ENCODE measurements around the gene DEFB113.

DEFB113 gene

DNA sequence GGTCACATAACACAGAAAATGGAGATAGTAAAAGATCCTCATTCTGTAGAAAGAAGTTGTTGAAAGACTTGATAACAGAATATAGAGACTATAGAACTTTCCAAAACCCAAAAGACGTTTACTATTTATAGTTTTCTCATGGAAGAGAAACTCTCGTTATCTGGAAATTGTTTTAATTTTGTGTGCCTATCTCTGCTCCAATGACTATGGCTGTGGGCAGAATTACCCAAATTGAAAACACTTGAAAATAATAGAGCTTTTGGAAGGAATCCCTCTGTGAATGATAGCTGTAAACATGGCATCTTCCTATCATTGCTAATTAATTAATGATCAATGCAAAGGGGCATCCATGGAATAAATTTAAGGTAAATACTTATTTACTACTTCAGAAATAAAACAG is 5.4 kb downstream of the DEFB113 start, which contains the start of gene DEFB114:
TSS of gene DEFB114 (minus strand) at position 101 of the 400 bp plus-strand sequence. CDS start at position 42, 59 bp downstream.
- TF ChIP-seq FOXM1 (IDR thresholded peaks at IDR 0.05; ENCODE audit: borderline replicate concordance) = no peak
- no peak for TF ChIP-seq L3MBTL2 (conservative IDR thresholded peaks at IDR 0.05)
- TF ChIP-seq ARNT (IDR thresholded peaks at IDR 0.05) = no peak
- TF ChIP-seq, protein P1, sequence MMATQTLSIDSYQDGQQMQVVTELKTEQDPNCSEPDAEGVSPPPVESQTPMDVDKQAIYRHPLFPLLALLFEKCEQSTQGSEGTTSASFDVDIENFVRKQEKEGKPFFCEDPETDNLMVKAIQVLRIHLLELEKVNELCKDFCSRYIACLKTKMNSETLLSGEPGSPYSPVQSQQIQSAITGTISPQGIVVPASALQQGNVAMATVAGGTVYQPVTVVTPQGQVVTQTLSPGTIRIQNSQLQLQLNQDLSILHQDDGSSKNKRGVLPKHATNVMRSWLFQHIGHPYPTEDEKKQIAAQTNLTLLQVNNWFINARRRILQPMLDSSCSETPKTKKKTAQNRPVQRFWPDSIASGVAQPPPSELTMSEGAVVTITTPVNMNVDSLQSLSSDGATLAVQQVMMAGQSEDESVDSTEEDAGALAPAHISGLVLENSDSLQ (IDR thresholded peaks at IDR 0.05) = no peak
- TF ChIP-seq FOXA1 (IDR thresholded peaks at IDR 0.05) = no peak
- no peak for TF ChIP-seq SUZ12 (IDR thresholded peaks at IDR 0.05)
- no peak for DNase-seq (ENCODE audit: extremely low spot score)
- CTCF ChIA-PET = no interaction called here
- POLR2A ChIA-PET = no interaction called here

DNA sequence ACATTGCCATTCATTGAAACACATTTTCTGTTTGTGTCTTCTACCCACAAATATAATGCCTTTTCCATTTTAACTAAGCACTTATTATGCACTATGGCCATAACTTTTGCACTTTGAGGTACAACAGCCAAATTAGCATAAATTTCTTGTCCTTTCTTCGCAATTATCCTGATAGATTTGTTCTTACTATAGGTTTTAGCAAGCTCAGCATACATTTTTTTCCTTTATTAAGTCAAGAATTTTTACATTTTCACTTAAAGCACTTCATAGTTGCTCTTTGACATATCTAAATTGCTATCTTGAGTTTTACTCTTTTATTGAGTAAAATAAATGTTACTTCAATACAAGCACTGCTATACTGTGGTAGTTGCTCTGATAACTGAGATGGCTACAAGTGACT is 11.2 kb downstream of the DEFB113 start:
- TF ChIP-seq SUZ12 (IDR thresholded peaks at IDR 0.05) (no peak), HDGF (IDR thresholded peaks at IDR 0.05; ENCODE audit: borderline replicate concordance) (no peak), NFRKB (IDR thresholded peaks at IDR 0.05) (no peak), ARNT (IDR thresholded peaks at IDR 0.05) (no peak), ZNF384 (IDR thresholded peaks at IDR 0.05) (no peak), L3MBTL2 (conservative IDR thresholded peaks at IDR 0.05) (no peak), LEF1 (IDR thresholded peaks at IDR 0.05; ENCODE audit: borderline replicate concordance) (no peak), SP1 (IDR thresholded peaks at IDR 0.05) (no peak), ELF4 (IDR thresholded peaks at IDR 0.05) (no peak), BHLHE40 (IDR thresholded peaks at IDR 0.05; ENCODE audit: borderline replicate concordance) (no peak), CTBP1 (IDR thresholded peaks at IDR 0.05; ENCODE audit: borderline replicate concordance) (no peak), FOXM1 (IDR thresholded peaks at IDR 0.05; ENCODE audit: borderline replicate concordance) (no peak), FOXA1 (IDR thresholded peaks at IDR 0.05) (no peak), FOXK2 (IDR thresholded peaks at IDR 0.05) (no peak), TARDBP (IDR thresholded peaks at IDR 0.05) (no peak)
- TF ChIP-seq, protein P1 (IDR thresholded peaks at IDR 0.05) = no peak
- DNase-seq (ENCODE audit: extremely low spot score) = no peak
- POLR2A ChIA-PET = no interaction called here
- CTCF ChIA-PET = no interaction called here

DNA sequence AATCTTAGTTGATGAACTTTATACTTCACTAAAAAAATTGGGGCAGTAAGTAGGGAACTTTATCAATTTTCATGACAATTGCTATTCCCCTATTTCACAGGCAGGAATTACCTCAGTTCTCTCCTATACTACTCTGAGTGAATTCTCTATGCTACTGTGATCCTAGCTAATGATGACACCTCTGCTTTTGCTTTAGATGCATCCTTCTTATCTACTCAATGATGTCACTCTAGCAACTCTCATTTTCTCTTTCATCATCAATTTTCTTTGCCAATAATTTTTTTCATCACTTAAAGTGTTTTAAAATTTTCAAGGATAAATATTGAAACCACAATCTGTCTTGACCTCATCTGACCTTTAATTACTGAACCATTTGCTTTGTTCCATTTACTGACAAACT is 13.6 kb downstream of the DEFB113 start:
- ChIA-PET CTCF (no interaction called here), POLR2A (no interaction called here)
- no peak for DNase-seq (ENCODE audit: extremely low spot score)
- TF ChIP-seq FOXM1 (IDR thresholded peaks at IDR 0.05; ENCODE audit: borderline replicate concordance) (no peak), HDGF (IDR thresholded peaks at IDR 0.05; ENCODE audit: borderline replicate concordance) (no peak), SUZ12 (IDR thresholded peaks at IDR 0.05) (no peak), NFRKB (IDR thresholded peaks at IDR 0.05) (no peak), TARDBP (IDR thresholded peaks at IDR 0.05) (no peak), BHLHE40 (IDR thresholded peaks at IDR 0.05; ENCODE audit: borderline replicate concordance) (no peak), LEF1 (IDR thresholded peaks at IDR 0.05; ENCODE audit: borderline replicate concordance) (no peak), SP1 (IDR thresholded peaks at IDR 0.05) (no peak), CTBP1 (IDR thresholded peaks at IDR 0.05; ENCODE audit: borderline replicate concordance) (no peak), FOXA1 (IDR thresholded peaks at IDR 0.05) (no peak)
- TF ChIP-seq, protein P1 (IDR thresholded peaks at IDR 0.05) = no peak

DNA sequence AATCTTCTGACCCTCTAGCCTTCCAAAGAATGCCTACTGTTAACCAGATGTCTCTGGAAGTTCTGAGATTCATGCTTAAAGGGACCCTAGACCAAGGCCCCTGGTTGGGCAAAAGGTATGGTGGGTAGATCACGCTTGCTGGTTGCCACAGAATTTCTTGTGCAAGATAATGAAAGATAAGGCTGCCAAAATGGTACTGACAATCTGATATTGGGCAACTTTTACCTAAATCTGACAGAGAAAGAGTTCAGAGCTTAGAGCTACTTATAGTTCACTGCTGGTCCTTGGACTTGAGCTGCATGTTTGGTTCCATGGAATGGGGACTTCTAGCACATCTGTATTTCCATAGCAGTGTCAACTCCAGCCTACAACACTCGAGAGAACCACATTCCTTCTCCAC is 17.5 kb downstream of the DEFB113 start:
- CTCF ChIA-PET = no interaction called here
- no peak for DNase-seq (ENCODE audit: extremely low spot score)
- no peak for TF ChIP-seq FOXM1 (IDR thresholded peaks at IDR 0.05; ENCODE audit: borderline replicate concordance)
- no peak for TF ChIP-seq HDGF (IDR thresholded peaks at IDR 0.05; ENCODE audit: borderline replicate concordance)
- TF ChIP-seq ELF4 (IDR thresholded peaks at IDR 0.05) = no peak
- TF ChIP-seq SP1 (IDR thresholded peaks at IDR 0.05) = no peak
- no peak for TF ChIP-seq NFRKB (IDR thresholded peaks at IDR 0.05)
- TF ChIP-seq, protein P1 (IDR thresholded peaks at IDR 0.05) = no peak
- TF ChIP-seq CTBP1 (IDR thresholded peaks at IDR 0.05; ENCODE audit: borderline replicate concordance) = no peak
- TF ChIP-seq ZNF384 (IDR thresholded peaks at IDR 0.05) = no peak
- TF ChIP-seq FOXK2 (IDR thresholded peaks at IDR 0.05) = no peak
- no peak for TF ChIP-seq TARDBP (IDR thresholded peaks at IDR 0.05)
- no peak for TF ChIP-seq L3MBTL2 (conservative IDR thresholded peaks at IDR 0.05)
- no peak for TF ChIP-seq BHLHE40 (IDR thresholded peaks at IDR 0.05; ENCODE audit: borderline replicate concordance)
- no peak for TF ChIP-seq SUZ12 (IDR thresholded peaks at IDR 0.05)
- TF ChIP-seq FOXA1 (IDR thresholded peaks at IDR 0.05) = no peak
- no peak for TF ChIP-seq ARNT (IDR thresholded peaks at IDR 0.05)
- no peak for TF ChIP-seq LEF1 (IDR thresholded peaks at IDR 0.05; ENCODE audit: borderline replicate concordance)
- POLR2A ChIA-PET = no interaction called here

DNA sequence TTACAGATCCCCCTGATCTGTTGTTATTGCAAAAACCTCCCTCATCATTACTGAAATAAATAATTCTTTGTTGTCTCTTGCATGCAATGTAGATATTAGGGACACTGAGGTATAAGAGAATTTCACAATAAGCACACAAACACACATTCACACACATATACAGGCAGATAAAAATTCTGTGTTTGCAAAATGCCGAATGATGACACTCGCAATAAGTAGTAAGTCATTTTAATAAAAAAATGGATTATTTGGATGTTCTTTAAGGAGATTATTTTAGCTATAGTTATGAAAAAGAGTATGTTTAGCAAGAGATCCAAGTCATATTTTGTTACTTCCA is 19.0 kb downstream of the DEFB113 start:
- DNase-seq (ENCODE audit: extremely low spot score) = no peak
- TF ChIP-seq FOXA1 (IDR thresholded peaks at IDR 0.05) = no peak
- TF ChIP-seq, protein P1 (IDR thresholded peaks at IDR 0.05) = no peak
- TF ChIP-seq BHLHE40 (IDR thresholded peaks at IDR 0.05; ENCODE audit: borderline replicate concordance) = no peak
- TF ChIP-seq SP1 (IDR thresholded peaks at IDR 0.05) = no peak
- TF ChIP-seq ARNT (IDR thresholded peaks at IDR 0.05) = no peak
- TF ChIP-seq FOXM1 (IDR thresholded peaks at IDR 0.05; ENCODE audit: borderline replicate concordance) = no peak
- no peak for TF ChIP-seq FOXK2 (IDR thresholded peaks at IDR 0.05)
- TF ChIP-seq LEF1 (IDR thresholded peaks at IDR 0.05; ENCODE audit: borderline replicate concordance) = no peak
- TF ChIP-seq TARDBP (IDR thresholded peaks at IDR 0.05) = no peak
- no peak for TF ChIP-seq HDGF (IDR thresholded peaks at IDR 0.05; ENCODE audit: borderline replicate concordance)
- ChIA-PET CTCF (no interaction called here), POLR2A (no interaction called here)

Measured in HEK293T (cell line).